GM12878 (cell line): ENCODE measurements around the gene WWOX. TPM values are rescaled to one million over a fixed set of nuclear protein-coding genes. Genes with fewer than 3 reads are reported as not detected.

Experiments
- ATAC-seq: fragments of 200-7000 bp; cut with Tn5 transposase; 3 replicates; pipeline ENCODE4 v1.9.1; 2020; ENCODE audit warnings: mild to moderate bottlenecking, moderate library complexity
- BruUV-seq: library from RNA; stranded (reverse); fragments of 400-500 nt; replicated peaks from 2 replicates; lab custom pipeline; 2021; lab: Mats Ljungman, UMichigan
- CTCF ChIA-PET: fragments of 300-600 bp; sonication (Branson Sonifier 250); formaldehyde crosslinking; extraction: SDS; loops from one replicate; lab custom pipeline; 2021; ENCODE audit warnings: inconsistent platforms; lab: Yijun Ruan, JAX
- POLR2A ChIA-PET: fragments of 350-600 bp; formaldehyde crosslinking; extraction: SDS; loops from one replicate; lab custom pipeline; 2021; ENCODE audit warnings: inconsistent platforms; lab: Charles Lee
- RAD21 ChIA-PET: fragments of 300-600 bp; sonication (Branson Sonifier 250); formaldehyde crosslinking; loops from one replicate; lab custom pipeline; 2023; ENCODE audit warnings: antibody characterized with exemption; ENCODE audit not compliant: unreplicated experiment; lab: Charles Lee
- SMC1A ChIA-PET: fragments of 300-600 bp; sonication (Branson Sonifier 250); formaldehyde crosslinking; loops from one replicate; lab custom pipeline; 2023; ENCODE audit not compliant: unreplicated experiment, uncharacterized antibody; lab: Charles Lee
- DNase-seq: peaks from one replicate; pipeline ENCODE4 v3.0.0-alpha.2; 2011; ENCODE audit warnings: low read depth, low spot score
- FAIRE-seq: peaks from 3 replicates; lab custom pipeline; 2011; peaks lifted over from hg19 to GRCh38; lab: Jason Lieb, UNC
- H2AFZ ChIP-seq: 2 replicates; pipeline ENCODE4 v1.6.0; 2011; ENCODE audit warnings: low read depth, low read length, control low read depth; ENCODE audit not compliant: control insufficient read depth
- H3K27ac ChIP-seq: 2 replicates; pipeline ENCODE4 v1.5.1; 2011; ENCODE audit warnings: control low read depth; ENCODE audit not compliant: control insufficient read depth, insufficient read depth
- H3K27me3 ChIP-seq, 2 experiments: replicated peaks in 1 of 2; 2 replicates each; pipeline versions ENCODE4 v1.6.0 to v1.6.1; 2011; ENCODE audit warnings: low read length in 1 of 2; ENCODE audit not compliant: control insufficient read depth in 2 of 2, insufficient read depth in 2 of 2
- H3K36me3 ChIP-seq, 2 experiments: 2 replicates each; pipeline ENCODE4 v1.5.1; 2011; ENCODE audit warnings: low read length in 1 of 2; ENCODE audit not compliant: control insufficient read depth in 2 of 2, insufficient read depth in 2 of 2
- H3K4me1 ChIP-seq: 2 replicates; pipeline ENCODE4 v1.6.1; 2011; ENCODE audit warnings: mild to moderate bottlenecking, low read length, moderate library complexity, mixed read lengths; ENCODE audit not compliant: control insufficient read depth, insufficient read depth
- H3K4me2 ChIP-seq: 2 replicates; pipeline ENCODE4 v1.6.0; 2011; ENCODE audit warnings: control low read depth; ENCODE audit not compliant: control insufficient read depth, insufficient read depth
- H3K4me3 ChIP-seq: fragments of 200-600 bp; sonication (generic); 2 replicates; pipeline ENCODE4 v1.5.1; 2016
- H3K79me2 ChIP-seq: 2 replicates; pipeline ENCODE4 v1.6.0; 2011; ENCODE audit warnings: low read length; ENCODE audit not compliant: control insufficient read depth, insufficient read depth
- H3K9ac ChIP-seq: 2 replicates; pipeline ENCODE4 v1.8.0; 2011; ENCODE audit warnings: low read length, control low read depth, mixed read lengths; ENCODE audit not compliant: control insufficient read depth, insufficient read depth
- H3K9me3 ChIP-seq: replicated peaks from 3 replicates; pipeline ENCODE4 v1.5.1; 2011; ENCODE audit warnings: mild to moderate bottlenecking, low read length; ENCODE audit not compliant: control insufficient read depth, insufficient read depth
- H4K20me1 ChIP-seq: 2 replicates; pipeline ENCODE4 v1.6.0; 2011; ENCODE audit not compliant: control insufficient read depth, insufficient read depth
- ATF7 ChIP-seq: fragments of 450-650 bp; IDR thresholded peaks from 2 replicates; pipeline ENCODE4 v1.6.1; 2016; ENCODE audit warnings: low read depth, mild to moderate bottlenecking
- CBFB ChIP-seq: IDR thresholded peaks from 2 replicates; pipeline ENCODE4 v1.6.1; 2016; ENCODE audit warnings: antibody characterized with exemption, low read depth
- CHD2 ChIP-seq: IDR thresholded peaks from 2 replicates; pipeline ENCODE4 v1.6.1; 2011; ENCODE audit warnings: low read depth, low read length, improper control_type of control experiment, borderline replicate concordance
- CTCF ChIP-seq, 3 experiments: IDR thresholded peaks in 2 of 3; conservative IDR thresholded peaks in 1 of 3; 2 replicates each; pipeline ENCODE4 v1.5.1; 2011; ENCODE audit warnings: low read depth in 3 of 3, low read length in 3 of 3, mild to moderate bottlenecking in 3 of 3, control low read depth in 2 of 3, moderate library complexity in 2 of 3, inconsistent platforms in 1 of 3, mixed read lengths in 1 of 3; ENCODE audit not compliant: control insufficient read depth in 2 of 3, insufficient read depth in 1 of 3; ENCODE audit errors: extremely low read depth in 1 of 3
- DPF2 ChIP-seq: fragments of 450-650 bp; IDR thresholded peaks from 2 replicates; pipeline ENCODE4 v1.6.1; 2017; ENCODE audit warnings: mild to moderate bottlenecking
- EED ChIP-seq: sonication (generic); IDR thresholded peaks from 2 replicates; pipeline ENCODE4 v1.6.1; 2016; ENCODE audit warnings: antibody characterized with exemption, low read depth
- IKZF1 ChIP-seq: fragments of 450-650 bp; conservative IDR thresholded peaks from 2 replicates; pipeline ENCODE4 v1.6.1; 2017; ENCODE audit warnings: antibody characterized with exemption, mild to moderate bottlenecking
- MEF2B ChIP-seq: fragments of 450-650 bp; IDR thresholded peaks from 2 replicates; pipeline ENCODE4 v1.6.1; 2018; ENCODE audit warnings: mild to moderate bottlenecking, moderate library complexity; ENCODE audit not compliant: partially characterized antibody, poor library complexity, severe bottlenecking
- MYB ChIP-seq: fragments of 150-350 bp; IDR thresholded peaks from 2 replicates; pipeline ENCODE4 v1.6.1; 2014; ENCODE audit warnings: mild to moderate bottlenecking, low read depth, low read length, borderline replicate concordance
- NBN ChIP-seq: fragments of 450-650 bp; IDR thresholded peaks from 2 replicates; pipeline ENCODE4 v1.6.1; 2016
- RAD21 ChIP-seq: IDR thresholded peaks from 2 replicates; pipeline ENCODE4 v1.6.1; 2011; ENCODE audit warnings: mild to moderate bottlenecking, low read depth, low read length, moderate library complexity; ENCODE audit not compliant: insufficient read depth
- RELA ChIP-seq: fragments of 450-650 bp; IDR thresholded peaks from 2 replicates; pipeline ENCODE4 v1.8.0; 2014; ENCODE audit warnings: borderline replicate concordance; ENCODE audit not compliant: partially characterized antibody
- RUNX3 ChIP-seq: IDR thresholded peaks from 2 replicates; pipeline ENCODE4 v1.6.1; 2012; ENCODE audit warnings: low read length, inconsistent platforms
- SMC3 ChIP-seq: IDR thresholded peaks from 2 replicates; pipeline ENCODE4 v1.6.1; 2011; ENCODE audit warnings: low read length, improper control_type of control experiment, borderline replicate concordance
- SP1 ChIP-seq: IDR thresholded peaks from one replicate; pipeline ENCODE4 v1.6.1; 2011; ENCODE audit warnings: low read depth, low read length
- TCF3 ChIP-seq: IDR thresholded peaks from 2 replicates; pipeline ENCODE4 v1.6.1; 2012; ENCODE audit warnings: low read depth, mild to moderate bottlenecking, low read length, borderline replicate concordance; ENCODE audit not compliant: insufficient read depth
- YY1 ChIP-seq: IDR thresholded peaks from 2 replicates; pipeline ENCODE4 v1.6.1; 2011; ENCODE audit warnings: low read depth, mild to moderate bottlenecking, low read length
- WGBS: methylation state at CpG from one replicate; pipeline ENCODE4 v1.1.6; 2016; ENCODE audit warnings: low lambda C conversion rate; ENCODE audit not compliant: insufficient replicate concordance, insufficient coverage; ENCODE audit errors: missing lambda C conversion rate; 5-methylcytosine and 5-hydroxymethylcytosine counted together
- in situ Hi-C: fragments of 300-500 bp; cut with MboI; formaldehyde crosslinking; loops from 9 replicates; pipeline ENCODE4 v1.14.3; 2018; ENCODE audit warnings: mixed read lengths
- intact Hi-C: fragments of 100-400 bp; cut with micrococcal nuclease; formaldehyde crosslinking; loops from one replicate; pipeline ENCODE4 v1.14.2; 2022; ENCODE audit not compliant: unreplicated experiment
- polyA plus RNA-seq, 11 experiments: library from polyadenylated mRNA; depleted of rRNA in 4 of 11; unstranded in 6 of 11; stranded (reverse) in 5 of 11; fragments of >200 nt; fragmentation: Nextera tagmentation in 4 of 11; fragmentation: Illumina TruSeq in 1 of 11; extraction: Ambion mirVana in 4 of 11; extraction: Trizol in 1 of 11; gene quantifications; 1 replicate in 1 of 11; 2 replicates in 10 of 11; pipeline versions ENCODE4 v1.2.1 to v1.2.3, GENCODE V29; 2011 to 2016; ENCODE audit warnings: inconsistent platforms in 2 of 11, missing spikeins in 2 of 11, low read depth in 1 of 11
- total RNA-seq, 4 experiments: library from RNA; depleted of rRNA in 3 of 4; stranded (reverse); fragments of >200 nt in 3 of 4; fragmentation: Illumina TruSeq in 1 of 4; extraction: Trizol in 1 of 4; gene quantifications; 2 replicates each; pipeline versions ENCODE4 v1.2.1 to v1.2.3, GENCODE V29; 2013 to 2021

Gene WWOX
- total and polyA plus RNA-seq, 10 of the 15 experiments (the other 5 are each of a cell fraction or from before 2014, with no cell fraction given), result 2.8 to 24.4 (median 17.8) TPM

GRCh38 chr16:78770353-78771091 is 671.1 kb downstream of the WWOX start:
- peak; percentile 59 for FAIRE-seq
- CTCF ChIA-PET, result interaction anchor here (0.8 to 5.4 kb wide), 14 partner anchors 9 to 831 kb away, joined by 3 to 87 read pairs (median 6); no protein-coding TSS in a partner anchor

More at GRCh38 chr16:78770353-78771091, 671.1 kb downstream of the WWOX start:
- intact Hi-C loops, result loop anchor here (1.0 to 2.0 kb wide), 4 partner anchors 66 to 648 kb away; no protein-coding TSS in a partner anchor
- no peak overlapping the region for H2AFZ ChIP-seq
- no peaks in the 10 kb centered on the region for H3K36me3 ChIP-seq
- no peak overlapping the region for H3K27ac ChIP-seq
- WGBS, result 11% methylated on average over 19 of the region's 23 CpGs
- SMC1A ChIA-PET, result interaction anchor here (1.3 to 3.6 kb wide), 6 partner anchors 9 to 831 kb away, joined by 3 to 28 read pairs (median 8); partner anchors contain the start of gene MAF
- BruUV-seq, result no TSS peak
- H3K4me3 ChIP-seq, result no peak overlapping the region
- no peak overlapping the region for H3K9ac ChIP-seq
- DNase-seq, result no peak
- H3K4me2 ChIP-seq, result peak overlapping the region; percentile 33; the same call in 1 of the 2 replicates
- POLR2A ChIA-PET, result no interaction called here
- peak; percentile 95 for ATAC-seq
- RAD21 ChIA-PET, result interaction anchor here (0.7 to 5.2 kb wide), 8 partner anchors 8 to 1696 kb away, joined by 3 to 37 read pairs (median 4); no protein-coding TSS in a partner anchor
- H3K4me1 ChIP-seq, result peaks cover 11% of the 10 kb centered on the region
- in situ Hi-C loops, result loop anchor here (5.0 to 10.0 kb wide), 3 partner anchors 68 to 646 kb away; no protein-coding TSS in a partner anchor
- peak; percentile 15 for TF ChIP-seq RELA
- 0 out of 2 replicates have a peak, but pooled peaks have one; percentile 34 for TF ChIP-seq CHD2
- TF ChIP-seq YY1, result peak; percentile 53; the same call in 1 of the 2 replicates
- peak; percentile 78 to 95 (median 80) for TF ChIP-seq CTCF (IDR thresholded peaks at IDR 0.05 in 2 of 3, conservative IDR thresholded peaks at IDR 0.05 in 1 of 3; ENCODE audit: control insufficient read depth in 2 of 3, extremely low read depth in 1 of 3, insufficient read depth in 1 of 3, low read depth in 3 of 3, low read length in 3 of 3)
- TF ChIP-seq SMC3, result peak; percentile 68; the same call in 1 of the 2 replicates
- peak; percentile 40 for TF ChIP-seq MEF2B
- 0 out of 2 replicates have a peak, but pooled peaks have one; percentile 42 for TF ChIP-seq EED
- peak; percentile 86 for TF ChIP-seq RAD21
- no peak for TF ChIP-seq CBFB
- 0 out of 2 replicates have a peak, but pooled peaks have one; percentile 26 for TF ChIP-seq IKZF1
- TF ChIP-seq SP1, result peak; percentile 16
- TF ChIP-seq MYB, result no peak
- TF ChIP-seq RUNX3, result peak; percentile 6; the same call in 1 of the 2 replicates
- no peak for TF ChIP-seq TCF3
- TF ChIP-seq NBN, result no peak
- TF ChIP-seq ATF7, result no peak
- no peak for TF ChIP-seq DPF2
- H3K9me3 ChIP-seq, result no peaks in the 10 kb centered on the region
- no peaks in the 10 kb centered on the region; the same call in 1 of the 2 replicates for H4K20me1 ChIP-seq
- H3K79me2 ChIP-seq, result no peaks in the 10 kb centered on the region
- H3K27me3 ChIP-seq, result no peaks in the 10 kb centered on the region
